Measurements from ENCODE around the gene MYH14. TPM values are rescaled to one million over a fixed set of nuclear protein-coding genes. Genes with fewer than 3 reads are reported as not detected.

The MYH14 gene
- total and polyA plus RNA-seq, 3 experiments from 2014 or later: not detected

DNA sequence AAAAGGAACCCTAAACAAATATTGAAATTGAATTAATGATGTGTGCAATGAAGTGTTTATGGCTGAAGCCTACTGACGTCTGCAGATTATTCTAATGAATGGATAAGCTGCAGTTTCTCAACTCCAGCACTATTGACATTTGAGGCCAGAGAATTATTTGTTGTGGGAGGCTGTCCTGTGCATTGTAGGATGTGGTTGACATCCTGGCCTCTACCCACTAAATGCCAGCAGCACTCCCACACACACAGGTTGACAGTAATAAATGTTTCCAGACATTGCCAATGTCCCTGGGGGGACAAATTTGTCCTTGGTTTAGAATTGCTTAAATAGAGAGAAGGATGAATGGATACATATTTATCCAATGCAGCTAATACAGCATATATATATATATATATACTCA, 19.2 kb upstream of the MYH14 start:
- H3K4me3 Mint-ChIP-seq: no peak overlapping the region
- no peaks in the 10 kb centered on the region for H3K4me1 Mint-ChIP-seq
- peaks cover 5 to 9% of the 10 kb centered on the region in 2 donors for H3K27me3 Mint-ChIP-seq
- H3K27ac Mint-ChIP-seq: no peak overlapping the region
- Histone ChIP-seq H3K36me3 (ENCODE audit: insufficient read depth, low read length) (no peaks in the 10 kb centered on the region), H3K9me3 (ENCODE audit: low read length) (no peaks in the 10 kb centered on the region), H3K27me3 (ENCODE audit: insufficient read depth, low read length, poor library complexity, severe bottlenecking) (no peaks in the 10 kb centered on the region), H3K4me3 (ENCODE audit: low read length) (no peak overlapping the region), H3K4me1 (ENCODE audit: insufficient read depth, low read length) (no peaks in the 10 kb centered on the region), H3K27ac (ENCODE audit: low read depth, low read length) (no peak overlapping the region)
- DNase-seq: no peak
- ChIA-PET CTCF (no interaction called here), POLR2A (no interaction called here)
- H3K36me3 Mint-ChIP-seq: no peaks in the 10 kb centered on the region
- H3K9me3 Mint-ChIP-seq: peaks cover 0 to 5% (median 0%) of the 10 kb centered on the region in 5 donors

DNA sequence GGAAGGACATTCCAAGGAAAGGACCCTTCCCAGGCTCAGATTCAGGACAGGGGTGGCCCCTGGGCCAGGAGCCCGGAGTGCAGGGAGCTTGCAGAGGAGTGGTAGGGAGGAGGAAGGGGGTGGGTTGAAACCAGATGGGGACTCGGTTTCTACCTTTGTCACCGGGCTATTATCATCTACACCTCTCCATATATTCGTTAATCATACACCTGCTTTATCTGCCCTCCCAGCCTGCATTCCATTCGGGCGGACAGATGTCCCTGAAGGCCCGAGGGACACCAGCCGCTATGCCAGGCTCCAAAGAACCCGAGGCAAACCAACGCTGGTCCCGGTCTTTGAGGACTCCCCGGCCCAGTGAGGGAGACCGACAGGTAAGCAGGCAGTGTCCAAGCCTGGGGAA, 15.5 kb upstream of the MYH14 start:
- no peak overlapping the region for H3K27ac ChIP-seq (ENCODE audit: low read depth, low read length)
- H3K27me3 ChIP-seq (ENCODE audit: insufficient read depth, low read length, poor library complexity, severe bottlenecking): no peaks in the 10 kb centered on the region
- peaks cover 0 to 5% (median 0%) of the 10 kb centered on the region in 5 donors for H3K9me3 Mint-ChIP-seq
- POLR2A ChIA-PET: no interaction called here
- no peaks in the 10 kb centered on the region for H3K4me1 Mint-ChIP-seq
- H3K27ac Mint-ChIP-seq: peak overlapping the region in 1 of 8 donors; percentile 31
- no peak overlapping the region for H3K4me3 ChIP-seq (ENCODE audit: low read length)
- no peak overlapping the region for H3K4me3 Mint-ChIP-seq
- CTCF ChIA-PET: no interaction called here
- H3K4me1 ChIP-seq (ENCODE audit: insufficient read depth, low read length): no peaks in the 10 kb centered on the region
- H3K36me3 ChIP-seq (ENCODE audit: insufficient read depth, low read length): no peaks in the 10 kb centered on the region
- H3K9me3 ChIP-seq (ENCODE audit: low read length): no peaks in the 10 kb centered on the region
- peaks cover 0 to 2% (median 2%) of the 10 kb centered on the region in 3 donors for H3K36me3 Mint-ChIP-seq
- peaks cover 13 to 18% of the 10 kb centered on the region in 2 donors for H3K27me3 Mint-ChIP-seq
- no peak for DNase-seq

DNA sequence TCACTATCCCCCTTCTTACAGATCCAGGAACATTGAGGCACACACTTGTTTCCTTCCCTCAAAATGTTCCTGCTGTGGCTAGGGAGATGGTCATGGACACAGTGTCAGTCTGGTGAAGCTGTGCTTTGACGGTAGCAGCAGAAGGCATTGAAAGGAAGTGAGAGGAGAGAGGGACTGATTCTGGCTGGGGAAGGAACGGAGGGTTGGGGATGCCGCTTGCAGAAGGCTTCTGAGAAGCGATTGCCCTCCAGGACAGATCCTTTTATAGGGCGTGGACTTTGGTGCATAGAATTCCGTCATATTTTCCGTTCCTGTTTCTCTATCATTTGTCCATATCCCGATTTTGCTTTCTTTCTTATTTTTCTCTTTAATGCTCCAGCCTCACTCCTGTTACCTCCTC, 14.1 kb upstream of the MYH14 start:
- Histone ChIP-seq H3K27me3 (ENCODE audit: insufficient read depth, low read length, poor library complexity, severe bottlenecking) (no peaks in the 10 kb centered on the region), H3K36me3 (ENCODE audit: insufficient read depth, low read length) (no peaks in the 10 kb centered on the region), H3K9me3 (ENCODE audit: low read length) (no peaks in the 10 kb centered on the region), H3K4me1 (ENCODE audit: insufficient read depth, low read length) (no peaks in the 10 kb centered on the region), H3K27ac (ENCODE audit: low read depth, low read length) (no peak overlapping the region), H3K4me3 (ENCODE audit: low read length) (no peak overlapping the region)
- CTCF ChIA-PET: no interaction called here
- POLR2A ChIA-PET: no interaction called here
- Mint-ChIP-seq H3K36me3 (peaks cover 0 to 6% (median 2%) of the 10 kb centered on the region in 3 donors), H3K27ac (no peak overlapping the region), H3K27me3 (peaks cover 18 to 21% of the 10 kb centered on the region in 2 donors), H3K4me1 (no peaks in the 10 kb centered on the region), H3K4me3 (no peak overlapping the region), H3K9me3 (peaks cover 0 to 5% (median 0%) of the 10 kb centered on the region in 5 donors)
- no peak for DNase-seq

DNA sequence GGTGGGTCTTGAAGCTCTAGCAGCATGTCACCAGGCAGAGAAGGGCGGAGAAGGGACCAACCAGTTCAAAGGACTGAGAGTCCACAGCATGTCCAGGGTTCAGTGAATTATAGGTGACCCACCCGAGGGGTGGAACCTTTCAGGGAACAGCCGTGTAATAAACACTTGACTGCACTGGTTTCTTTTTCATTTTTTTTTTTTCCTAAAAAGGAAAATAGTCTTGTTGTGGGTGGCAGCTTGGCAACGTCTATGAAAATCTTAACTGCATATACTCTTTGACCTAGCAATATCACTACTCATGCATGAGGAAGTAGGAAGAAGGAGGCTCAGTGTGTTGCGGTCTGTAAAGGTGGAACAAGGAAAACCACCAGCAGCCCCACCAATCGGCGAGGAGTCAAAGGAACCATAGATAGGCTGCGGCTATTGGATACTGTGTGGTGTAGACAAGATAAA, 13.0 kb upstream of the MYH14 start:
- ChIA-PET POLR2A (no interaction called here), CTCF (no interaction called here)
- Mint-ChIP-seq H3K9me3 (peaks cover 0 to 5% (median 0%) of the 10 kb centered on the region in 5 donors), H3K27me3 (peaks cover 20 to 24% of the 10 kb centered on the region in 2 donors), H3K4me3 (no peak overlapping the region), H3K4me1 (no peaks in the 10 kb centered on the region), H3K27ac (no peak overlapping the region), H3K36me3 (peaks cover 0 to 6% (median 2%) of the 10 kb centered on the region in 3 donors)
- H3K4me1 ChIP-seq (ENCODE audit: insufficient read depth, low read length): no peaks in the 10 kb centered on the region
- no peaks in the 10 kb centered on the region for H3K36me3 ChIP-seq (ENCODE audit: insufficient read depth, low read length)
- no peaks in the 10 kb centered on the region for H3K27me3 ChIP-seq (ENCODE audit: insufficient read depth, low read length, poor library complexity, severe bottlenecking)
- no peak for DNase-seq
- no peaks in the 10 kb centered on the region for H3K9me3 ChIP-seq (ENCODE audit: low read length)
- H3K4me3 ChIP-seq (ENCODE audit: low read length): no peak overlapping the region
- H3K27ac ChIP-seq (ENCODE audit: low read depth, low read length): no peak overlapping the region

DNA sequence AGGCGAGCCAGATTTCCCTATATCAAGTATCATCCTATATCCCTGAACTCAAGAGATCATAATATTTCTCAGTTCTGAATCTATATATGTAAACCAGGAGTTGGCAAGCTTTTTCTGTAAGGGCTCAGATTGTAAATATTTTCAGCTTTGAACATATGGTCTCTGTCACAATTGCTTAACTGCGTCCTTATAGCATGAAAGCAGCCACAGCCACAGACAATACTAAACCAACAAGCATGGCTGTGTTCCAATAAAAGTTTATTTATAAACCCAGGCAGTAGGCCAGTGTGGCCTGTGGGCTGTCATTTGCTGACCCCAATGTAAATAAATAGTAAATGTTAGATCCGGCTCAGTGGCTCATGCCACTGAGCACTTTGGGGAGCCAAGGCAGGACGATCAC, 12.2 kb upstream of the MYH14 start:
- DNase-seq: no peak
- peaks cover 0 to 6% (median 2%) of the 10 kb centered on the region in 3 donors for H3K36me3 Mint-ChIP-seq
- Histone ChIP-seq H3K27ac (ENCODE audit: low read depth, low read length) (no peak overlapping the region), H3K4me3 (ENCODE audit: low read length) (no peak overlapping the region), H3K27me3 (ENCODE audit: insufficient read depth, low read length, poor library complexity, severe bottlenecking) (no peaks in the 10 kb centered on the region), H3K4me1 (ENCODE audit: insufficient read depth, low read length) (no peaks in the 10 kb centered on the region), H3K36me3 (ENCODE audit: insufficient read depth, low read length) (no peaks in the 10 kb centered on the region), H3K9me3 (ENCODE audit: low read length) (no peaks in the 10 kb centered on the region)
- no peaks in the 10 kb centered on the region for H3K4me1 Mint-ChIP-seq
- no peak overlapping the region for H3K27ac Mint-ChIP-seq
- H3K9me3 Mint-ChIP-seq: peaks cover 0 to 5% (median 0%) of the 10 kb centered on the region in 5 donors
- POLR2A ChIA-PET: no interaction called here
- H3K27me3 Mint-ChIP-seq: peaks cover 24 to 31% of the 10 kb centered on the region in 2 donors
- no peak overlapping the region for H3K4me3 Mint-ChIP-seq
- CTCF ChIA-PET: no interaction called here

DNA sequence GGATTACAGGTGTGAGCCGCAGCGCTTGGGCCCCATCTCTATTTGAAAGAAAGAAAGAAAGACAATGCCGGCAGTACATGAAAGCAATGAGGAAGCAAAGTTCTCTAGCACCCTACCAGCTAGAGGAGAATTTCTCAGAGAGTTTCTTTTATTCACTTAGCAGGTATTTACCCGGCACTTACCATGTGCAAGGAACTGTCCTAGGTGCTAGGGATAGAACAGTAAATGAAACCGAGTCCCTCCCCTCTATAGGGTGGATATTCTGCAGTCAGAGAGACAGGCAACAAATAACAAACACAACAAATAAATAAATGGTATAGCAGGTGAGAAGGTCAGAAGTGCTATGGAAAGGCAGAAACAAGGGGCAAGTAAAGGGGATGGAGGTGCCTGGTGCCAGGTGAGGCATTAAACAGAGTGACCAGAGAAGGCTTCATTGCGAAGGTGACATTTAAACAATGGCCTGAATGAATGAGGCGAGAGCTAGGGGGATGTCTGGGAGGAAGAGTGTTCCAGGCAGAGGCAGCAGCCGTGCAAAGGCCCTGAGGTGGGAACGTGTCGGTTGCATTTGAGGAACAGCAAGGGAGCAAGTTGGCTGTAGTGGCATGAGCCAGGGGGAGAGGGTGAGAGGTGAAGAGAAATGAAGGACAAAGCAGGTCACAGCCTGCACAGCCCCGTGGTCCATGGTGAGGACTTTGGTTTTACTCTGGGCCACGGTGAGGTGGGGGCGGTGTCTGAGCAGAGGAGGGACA, 10.8 kb upstream of the MYH14 start:
- H3K4me3 Mint-ChIP-seq: no peak overlapping the region
- POLR2A ChIA-PET: no interaction called here
- H3K27me3 ChIP-seq (ENCODE audit: insufficient read depth, low read length, poor library complexity, severe bottlenecking): no peaks in the 10 kb centered on the region

DNA sequence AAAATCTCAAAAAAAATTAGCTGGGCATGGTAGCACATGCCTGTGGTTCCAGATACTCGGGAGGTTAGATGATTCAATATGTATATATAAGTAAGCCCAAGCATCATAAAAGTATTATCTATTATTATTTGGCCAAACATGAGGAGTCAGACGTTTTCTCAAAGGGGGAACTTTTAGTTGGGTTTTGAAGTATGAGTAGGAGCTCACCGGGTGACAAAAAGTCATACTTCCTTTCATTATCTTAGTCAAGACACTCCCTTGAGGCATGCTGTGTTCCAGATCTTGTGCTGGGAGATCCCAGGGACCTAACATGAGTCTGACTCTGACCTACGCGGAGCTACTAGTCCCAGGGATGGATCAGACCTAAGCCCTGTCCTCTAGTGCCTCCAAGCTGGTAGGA, 8.2 kb upstream of the MYH14 start:
- Histone ChIP-seq H3K4me1 (ENCODE audit: insufficient read depth, low read length) (no peaks in the 10 kb centered on the region), H3K9me3 (ENCODE audit: low read length) (no peaks in the 10 kb centered on the region), H3K4me3 (ENCODE audit: low read length) (no peak overlapping the region), H3K27ac (ENCODE audit: low read depth, low read length) (no peak overlapping the region), H3K36me3 (ENCODE audit: insufficient read depth, low read length) (no peaks in the 10 kb centered on the region), H3K27me3 (ENCODE audit: insufficient read depth, low read length, poor library complexity, severe bottlenecking) (no peaks in the 10 kb centered on the region)
- Mint-ChIP-seq H3K4me3 (no peak overlapping the region), H3K36me3 (peaks cover 0 to 6% (median 2%) of the 10 kb centered on the region in 3 donors), H3K27me3 (peaks cover 26 to 47% of the 10 kb centered on the region in 2 donors), H3K27ac (no peak overlapping the region), H3K4me1 (no peaks in the 10 kb centered on the region), H3K9me3 (peaks cover 0 to 5% (median 1%) of the 10 kb centered on the region in 5 donors)
- POLR2A ChIA-PET: no interaction called here
- CTCF ChIA-PET: no interaction called here
- DNase-seq: no peak

More for the DNA sequence above, 10.8 kb upstream of the MYH14 start:
- CTCF ChIA-PET: no interaction called here
- DNase-seq: no peak
- H3K36me3 Mint-ChIP-seq: peaks cover 0 to 6% (median 2%) of the 10 kb centered on the region in 3 donors
- H3K9me3 Mint-ChIP-seq: peaks cover 0 to 3% (median 2%) of the 10 kb centered on the region in 5 donors
- no peaks in the 10 kb centered on the region for H3K9me3 ChIP-seq (ENCODE audit: low read length)
- peaks cover 25 to 42% of the 10 kb centered on the region in 2 donors for H3K27me3 Mint-ChIP-seq
- H3K4me1 ChIP-seq (ENCODE audit: insufficient read depth, low read length): no peaks in the 10 kb centered on the region
- H3K36me3 ChIP-seq (ENCODE audit: insufficient read depth, low read length): no peaks in the 10 kb centered on the region
- H3K4me3 ChIP-seq (ENCODE audit: low read length): no peak overlapping the region
- H3K4me1 Mint-ChIP-seq: no peaks in the 10 kb centered on the region
- no peak overlapping the region for H3K27ac Mint-ChIP-seq
- H3K27ac ChIP-seq (ENCODE audit: low read depth, low read length): no peak overlapping the region

DNA sequence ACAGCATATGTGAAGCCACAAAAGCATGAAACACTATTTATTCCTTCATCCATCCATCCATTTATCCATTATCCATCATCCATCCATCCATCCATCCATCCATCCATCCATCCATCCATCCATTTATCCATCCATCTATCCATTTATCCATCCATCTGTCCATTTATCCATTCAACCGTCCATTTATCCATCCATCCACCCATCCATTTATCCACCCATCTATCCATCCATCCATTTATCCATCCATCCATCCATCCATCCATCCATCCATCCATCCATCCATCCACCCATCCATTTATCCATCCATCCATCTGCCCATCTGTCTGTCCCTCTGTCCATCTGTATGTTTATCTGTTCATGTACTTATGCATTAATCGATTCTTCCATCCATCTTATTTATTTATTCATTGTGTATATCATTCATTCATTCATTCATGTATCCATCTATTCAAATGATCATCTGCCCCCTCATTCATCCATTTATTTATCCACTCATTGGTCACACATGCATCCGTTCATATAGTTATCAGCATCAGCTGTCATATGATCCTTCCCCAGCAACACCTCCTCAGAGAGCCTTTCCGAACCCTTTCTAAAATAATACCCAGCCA, 7.0 kb upstream of the MYH14 start:
- no peak for DNase-seq
- H3K9me3 Mint-ChIP-seq: peaks cover 0 to 5% (median 1%) of the 10 kb centered on the region in 5 donors
- no peaks in the 10 kb centered on the region for H3K4me1 Mint-ChIP-seq
- Histone ChIP-seq H3K4me1 (ENCODE audit: insufficient read depth, low read length) (no peaks in the 10 kb centered on the region), H3K27me3 (ENCODE audit: insufficient read depth, low read length, poor library complexity, severe bottlenecking) (no peaks in the 10 kb centered on the region), H3K4me3 (ENCODE audit: low read length) (no peak overlapping the region), H3K9me3 (ENCODE audit: low read length) (no peaks in the 10 kb centered on the region), H3K27ac (ENCODE audit: low read depth, low read length) (no peak overlapping the region), H3K36me3 (ENCODE audit: insufficient read depth, low read length) (no peaks in the 10 kb centered on the region)
- POLR2A ChIA-PET: no interaction called here
- no peak overlapping the region for H3K4me3 Mint-ChIP-seq
- peaks cover 31 to 48% of the 10 kb centered on the region in 2 donors for H3K27me3 Mint-ChIP-seq
- H3K36me3 Mint-ChIP-seq: peaks cover 0 to 6% (median 0%) of the 10 kb centered on the region in 3 donors
- CTCF ChIA-PET: no interaction called here
- H3K27ac Mint-ChIP-seq: no peak overlapping the region
